GM12801 (cell line): Measurements from ENCODE around the gene KCNS3.

ENCODE experiments used
- CTCF ChIP-seq: IDR thresholded peaks from one replicate; pipeline ENCODE4 v1.5.1; 2011; ENCODE audit warnings: control low read depth; ENCODE audit not compliant: insufficient read length; ENCODE audit errors: extremely low read depth

Gene KCNS3

GRCh38 chr2:17901246-17901645 is 22.8 kb downstream of the KCNS3 start:
- TF ChIP-seq CTCF, result no peak

- TF ChIP-seq CTCF, result no peak
Measured at GRCh38 chr2:17910980-17911379, 32.5 kb downstream of the KCNS3 start.

GRCh38 chr2:17911491-17912260 is 33.2 kb downstream of the KCNS3 start:
- TF ChIP-seq CTCF, result no peak

GRCh38 chr2:17912266-17912691 is 33.8 kb downstream of the KCNS3 start:
- TF ChIP-seq CTCF, result no peak

- TF ChIP-seq CTCF, result no peak
Measured at GRCh38 chr2:17915099-17915498, 36.6 kb downstream of the KCNS3 start.

- TF ChIP-seq CTCF, result no peak
Measured at GRCh38 chr2:17915811-17916518, 37.5 kb downstream of the KCNS3 start.

GRCh38 chr2:17916584-17916983 is 38.1 kb downstream of the KCNS3 start:
- TF ChIP-seq CTCF, result no peak
